NCI-H82 (cell line): ENCODE results near the gene PIK3AP1.
"Not testable (repeated sequence)": the region's sequence is repeated elsewhere in the genome, so short reads cannot be mapped to it uniquely, and the experiment has no call there.

Experiments used
- DNase-seq: peaks from one replicate; lab custom pipeline; 2025; lab: John Stamatoyannopoulos, UW

The PIK3AP1 gene

DNA sequence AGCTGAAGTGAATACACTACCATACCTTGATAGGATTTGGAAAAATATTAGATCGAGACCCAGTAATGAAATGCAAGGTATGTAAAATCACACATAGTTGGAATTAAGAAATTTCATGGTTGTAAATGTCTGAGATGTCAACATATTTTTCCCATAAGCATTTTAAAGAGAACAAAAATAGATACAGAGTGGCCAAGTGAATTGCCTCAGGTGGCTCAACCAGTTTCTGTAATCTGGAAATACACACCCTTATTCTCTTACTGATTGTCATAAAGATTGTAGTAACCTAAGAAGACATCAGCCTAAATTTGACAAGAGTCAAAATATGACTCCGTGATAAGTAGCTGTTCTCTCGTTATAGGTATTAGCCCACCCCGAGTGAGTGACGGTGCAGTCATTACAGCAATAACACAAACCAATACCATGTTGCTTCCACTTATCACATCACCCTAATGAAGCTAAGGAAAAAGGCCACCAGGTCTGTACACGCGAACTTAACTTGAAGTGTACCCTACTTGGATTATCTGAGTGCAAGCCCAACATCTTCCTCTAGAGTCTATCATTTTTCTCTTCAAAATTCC is 23.4 kb downstream of the PIK3AP1 start:
- no peak for DNase-seq

DNA sequence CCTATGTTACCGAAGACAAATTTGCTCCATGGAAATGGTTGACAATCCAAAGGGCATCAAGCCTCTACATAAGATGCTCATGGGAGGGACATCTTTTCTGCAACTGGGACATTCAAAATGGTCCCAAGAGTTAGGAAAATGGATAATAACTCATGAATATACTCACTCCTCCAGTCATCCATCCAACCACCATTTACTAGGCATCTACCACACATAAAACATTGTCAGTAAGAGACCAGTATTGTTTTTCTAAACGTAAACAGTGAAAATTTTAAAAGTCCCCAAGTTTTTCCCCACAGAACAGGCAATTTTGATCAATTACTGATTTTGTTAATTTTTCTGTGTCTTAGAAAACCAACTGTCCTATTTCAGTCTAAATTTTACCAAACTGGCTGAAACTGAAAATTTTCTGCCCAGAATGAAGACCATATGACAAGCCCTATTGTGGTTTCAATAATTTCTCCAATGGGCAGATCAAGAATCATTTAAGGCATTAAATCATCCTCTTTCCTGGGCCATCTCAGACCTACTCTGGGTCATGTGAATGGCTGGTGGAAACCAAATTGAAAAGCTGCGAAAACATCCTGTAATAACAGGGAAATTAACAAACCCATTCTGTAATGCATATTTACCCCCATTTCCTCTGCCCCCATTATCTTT is 24.2 kb downstream of the PIK3AP1 start:
- DNase-seq, result no peak

DNA sequence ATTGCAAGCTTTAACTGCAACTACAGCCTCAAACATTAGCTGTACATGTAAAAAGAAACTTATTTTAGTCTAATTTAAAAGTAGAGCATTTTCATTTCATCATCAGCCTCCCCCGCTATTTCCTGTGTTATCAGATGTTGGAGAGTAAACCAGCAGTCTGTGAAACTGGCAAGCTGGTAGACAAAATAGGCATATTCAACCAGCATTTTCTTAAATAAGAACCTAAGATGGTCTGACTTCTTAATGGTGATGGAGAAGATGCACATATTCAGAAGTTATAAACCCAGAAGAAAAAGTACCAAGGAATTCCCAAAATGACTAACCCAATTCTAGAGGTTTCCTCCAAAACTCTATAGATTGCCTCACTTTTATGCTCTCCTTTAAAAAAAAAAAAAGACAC is 24.9 kb downstream of the PIK3AP1 start:
- no peak for DNase-seq

DNA sequence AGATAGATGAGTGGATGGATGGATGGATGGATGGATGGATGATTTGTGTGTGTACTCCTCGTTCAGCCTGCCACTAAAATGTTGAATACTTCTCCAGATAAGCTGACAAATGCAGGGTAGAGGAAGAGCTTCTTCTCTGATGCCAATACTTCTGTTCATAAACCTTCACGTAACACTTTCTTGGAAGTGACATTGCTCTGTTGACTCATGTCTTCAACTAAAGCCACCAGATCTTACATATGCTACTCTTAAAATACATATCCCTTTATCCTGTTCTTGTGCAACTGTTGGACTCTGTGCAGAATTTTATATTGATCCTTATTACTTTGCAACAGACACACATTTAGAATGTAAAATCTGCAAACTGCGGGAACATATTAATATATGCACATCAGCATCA is 26.9 kb downstream of the PIK3AP1 start:
- DNase-seq, result no peak

DNA sequence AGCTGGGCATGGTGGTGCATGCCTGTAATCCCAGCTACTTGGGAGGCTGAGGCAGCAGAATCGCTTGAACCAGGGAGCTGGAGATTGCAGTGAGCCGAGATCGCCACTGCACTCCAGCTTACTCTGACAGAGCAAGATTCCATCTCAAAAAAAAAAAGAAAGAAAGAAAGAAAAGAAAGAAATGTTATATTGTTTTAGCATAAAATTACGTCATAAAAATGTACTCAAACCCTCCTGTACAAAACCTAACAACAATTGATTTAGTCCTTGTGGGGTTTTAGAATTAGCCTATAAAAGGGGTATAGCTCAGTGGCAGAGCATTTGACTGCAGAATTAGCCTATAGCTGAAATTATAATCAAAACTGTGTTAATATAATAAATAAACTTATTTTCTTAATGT is 27.9 kb downstream of the PIK3AP1 start:
- DNase-seq, result no peak

DNA sequence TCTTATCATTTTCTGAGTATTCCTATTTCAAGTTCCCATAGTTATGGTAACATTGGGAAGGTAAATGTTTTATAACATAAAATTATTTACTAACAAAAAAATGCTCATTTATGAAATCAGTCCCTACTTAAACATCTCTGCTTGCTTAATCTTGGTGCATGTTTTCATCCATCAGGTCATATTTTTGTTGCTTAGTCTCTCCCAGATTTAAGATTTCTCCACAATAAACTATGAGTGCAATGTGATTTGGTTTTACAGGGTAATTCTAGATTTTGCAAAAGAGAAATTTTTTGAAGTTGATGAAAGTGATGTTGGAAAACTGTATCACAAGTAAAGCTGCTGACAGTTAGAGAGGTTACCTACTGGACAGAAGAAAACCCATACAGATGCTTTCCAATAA is 28.6 kb downstream of the PIK3AP1 start:
- DNase-seq, result no peak

DNA sequence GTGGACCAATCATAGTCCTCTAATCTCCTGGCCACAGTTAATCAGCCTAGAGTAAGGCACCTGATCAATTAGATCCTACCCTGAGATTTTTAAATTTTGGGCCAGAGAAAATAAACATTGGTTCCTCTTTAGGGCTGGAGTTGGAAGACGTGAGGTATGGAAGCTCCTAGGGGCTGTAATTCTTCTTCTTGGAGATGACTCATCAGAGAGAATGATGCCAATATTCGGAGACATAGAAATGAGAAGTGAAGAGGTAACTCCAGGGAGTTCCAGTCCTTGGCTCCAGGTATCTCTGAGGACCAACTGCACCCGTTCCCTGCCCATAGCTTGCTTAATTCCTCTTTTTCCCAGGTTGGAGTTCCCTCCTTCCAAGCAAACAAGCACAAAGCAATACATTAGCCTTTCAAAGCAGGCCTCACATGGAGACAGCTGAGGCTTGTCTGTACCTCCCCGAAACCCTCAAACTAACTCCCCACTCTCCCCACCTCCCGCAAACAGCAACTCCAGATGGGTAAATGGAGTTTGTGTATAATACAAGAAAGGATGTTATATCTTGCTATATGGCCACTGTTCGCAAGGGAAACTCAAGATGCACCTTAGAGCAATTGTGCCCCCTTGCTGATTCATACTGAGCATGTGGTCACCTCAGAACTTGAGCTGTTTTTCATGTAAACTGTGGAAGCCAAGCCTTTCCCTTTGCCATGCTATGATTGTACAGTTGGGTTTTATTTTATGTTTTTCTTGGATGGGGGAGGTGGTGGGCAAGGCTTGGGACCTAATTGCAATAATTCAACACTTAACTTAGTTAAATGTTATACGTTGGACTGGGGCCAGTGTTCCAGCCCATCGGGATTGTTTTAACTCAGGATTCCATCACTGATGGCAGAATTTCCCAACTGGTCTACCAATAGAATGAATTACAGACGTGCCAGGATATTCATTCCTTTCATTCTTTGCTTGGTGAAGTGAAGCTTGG is 29.3 kb downstream of the PIK3AP1 start:
- DNase-seq, result no peak

DNA sequence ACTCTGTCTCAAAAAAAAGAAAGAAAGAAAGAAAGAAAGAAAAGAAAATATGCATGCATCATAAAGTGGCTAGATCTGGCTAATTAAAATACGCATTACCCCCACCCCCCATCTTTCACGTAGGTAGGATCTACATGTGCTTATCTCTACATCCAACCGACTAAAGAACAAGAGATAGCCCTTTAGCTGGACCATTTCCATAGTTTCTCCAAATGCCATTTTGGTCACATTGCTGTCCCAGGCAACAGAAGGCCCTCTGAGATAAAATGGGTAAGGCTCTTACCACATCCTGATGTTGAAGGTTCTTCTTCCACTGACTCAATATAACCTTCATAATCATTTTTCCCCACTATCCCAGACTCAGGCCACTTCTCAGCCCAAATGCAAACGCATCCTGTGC is 31.5 kb downstream of the PIK3AP1 start:
- DNase-seq, result no peak

DNA sequence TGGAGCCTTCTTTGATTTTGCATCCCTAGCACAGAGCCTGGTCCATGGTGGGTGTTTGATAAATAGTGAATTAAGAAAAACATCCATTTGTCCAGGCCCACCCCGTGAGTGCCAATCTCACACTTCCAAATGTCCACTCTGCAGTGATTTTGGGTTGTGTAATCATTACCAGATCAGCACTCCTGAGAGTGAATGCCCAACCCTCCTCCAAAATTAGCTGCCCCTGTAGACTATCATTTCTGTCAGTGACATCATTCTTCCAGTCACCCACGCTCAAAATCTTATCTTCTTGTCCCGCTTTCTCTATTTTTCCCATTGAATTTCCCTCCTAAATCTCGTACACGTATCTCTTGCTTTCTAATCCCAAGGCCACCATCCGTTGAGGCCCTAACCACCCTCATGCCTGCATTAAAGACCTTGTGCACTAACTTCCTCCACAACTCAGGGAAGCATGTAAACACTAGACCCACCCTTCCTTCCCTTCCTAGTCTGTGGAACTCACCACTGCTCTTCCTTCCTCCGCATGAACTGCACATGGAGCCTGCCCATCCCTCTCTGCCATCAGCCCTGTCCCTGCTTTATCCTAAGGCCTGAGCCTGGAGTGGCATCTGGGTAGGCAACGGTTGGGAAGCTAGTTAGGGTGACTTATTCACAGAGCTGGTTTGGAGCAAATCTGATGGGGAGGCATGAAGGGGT is 32.8 kb downstream of the PIK3AP1 start:
- DNase-seq, result no peak

DNA sequence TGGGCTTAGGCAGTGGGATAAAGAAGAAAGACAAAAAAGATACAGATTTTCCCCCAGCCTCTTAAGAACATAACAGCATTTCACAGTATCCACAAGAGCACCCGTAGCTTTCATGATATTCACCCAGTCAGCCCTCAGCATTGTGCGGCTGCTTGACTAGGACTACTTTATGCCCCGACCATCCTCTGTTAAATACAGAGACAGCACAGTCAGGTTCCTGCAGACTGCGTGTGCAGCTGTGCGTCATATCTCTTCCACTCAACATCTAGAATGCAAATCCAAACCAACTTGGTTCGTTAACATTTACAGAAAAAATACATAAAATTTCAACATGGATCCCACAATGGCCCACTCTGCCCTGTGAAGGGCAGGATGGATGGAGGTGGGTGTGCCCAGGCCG is 33.8 kb downstream of the PIK3AP1 start:
- DNase-seq, result no peak

DNA sequence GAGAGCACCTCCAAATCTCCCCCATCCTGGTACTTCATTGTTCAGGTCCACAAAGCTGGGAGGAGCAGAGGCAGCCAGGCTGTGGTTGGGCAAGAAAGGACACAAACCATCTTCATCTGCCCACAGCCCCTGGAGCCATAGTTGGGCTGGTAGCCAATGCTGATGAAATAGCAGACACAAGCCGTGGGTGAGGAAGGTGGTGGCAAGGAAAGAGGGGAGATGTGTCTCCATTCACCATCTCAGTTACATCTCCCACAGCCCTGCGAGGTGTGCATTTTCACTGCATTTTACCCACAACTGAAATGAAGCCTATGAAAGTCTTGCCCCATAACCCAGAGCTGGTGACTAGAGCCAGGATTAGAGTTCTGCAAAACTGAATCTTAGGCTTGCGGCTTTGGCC is 35.0 kb downstream of the PIK3AP1 start:
- no peak for DNase-seq

DNA sequence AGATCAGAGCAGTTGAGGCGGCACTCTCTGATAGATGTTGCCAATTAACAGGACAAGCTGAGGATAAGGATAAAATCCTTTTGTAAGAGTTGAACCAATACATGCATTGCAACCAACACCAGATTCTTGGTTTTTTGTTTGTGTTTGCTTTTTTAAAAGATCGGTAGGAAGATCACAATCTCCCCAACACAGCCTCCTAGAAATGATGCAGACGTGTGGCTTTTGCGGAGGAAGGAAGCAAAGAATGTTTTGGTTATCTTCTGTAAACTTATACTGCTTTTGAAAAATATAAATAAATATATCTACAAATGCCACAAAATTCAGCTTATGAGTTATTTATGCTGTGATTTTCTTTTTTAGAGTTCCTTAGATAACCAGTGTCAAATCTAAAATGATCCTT is 35.5 kb downstream of the PIK3AP1 start:
- no peak for DNase-seq

DNA sequence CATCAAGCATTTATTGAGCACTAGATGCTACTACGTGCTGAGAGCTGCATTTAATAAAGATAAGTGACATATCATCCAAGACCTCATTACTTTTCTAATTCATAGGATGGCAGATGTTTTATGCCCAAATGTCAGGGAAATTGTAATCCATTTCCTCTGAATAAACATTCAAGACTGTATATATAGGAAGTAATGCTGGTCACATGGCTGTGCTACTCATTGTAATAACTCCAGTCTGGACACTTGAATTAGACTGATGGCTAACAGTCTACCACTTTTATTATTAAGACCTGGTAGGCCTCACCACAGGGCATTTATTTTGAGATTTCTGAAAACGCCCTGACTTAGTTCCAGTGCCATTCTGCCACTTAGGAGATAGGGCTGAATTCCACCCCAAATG is 36.6 kb downstream of the PIK3AP1 start:
- no peak for DNase-seq

DNA sequence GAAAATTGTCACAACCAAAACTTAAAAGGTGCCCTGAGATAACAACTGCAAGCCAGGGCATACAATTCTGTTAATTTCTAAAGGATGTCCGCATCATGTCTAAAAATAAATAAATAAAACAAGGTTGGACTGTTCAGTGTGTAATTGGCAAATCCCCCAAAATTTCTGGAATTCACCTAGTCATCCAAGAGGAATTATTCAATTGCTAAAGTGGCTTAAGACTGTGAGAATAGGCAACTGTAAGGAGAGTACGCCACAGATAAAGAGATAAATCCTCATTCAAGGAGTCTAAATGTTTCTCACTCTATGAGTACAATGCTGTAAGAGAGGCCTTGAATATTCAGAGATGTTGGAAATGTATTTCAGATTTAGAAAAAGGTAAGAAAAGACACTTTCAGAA is 37.2 kb downstream of the PIK3AP1 start:
- no peak for DNase-seq

DNA sequence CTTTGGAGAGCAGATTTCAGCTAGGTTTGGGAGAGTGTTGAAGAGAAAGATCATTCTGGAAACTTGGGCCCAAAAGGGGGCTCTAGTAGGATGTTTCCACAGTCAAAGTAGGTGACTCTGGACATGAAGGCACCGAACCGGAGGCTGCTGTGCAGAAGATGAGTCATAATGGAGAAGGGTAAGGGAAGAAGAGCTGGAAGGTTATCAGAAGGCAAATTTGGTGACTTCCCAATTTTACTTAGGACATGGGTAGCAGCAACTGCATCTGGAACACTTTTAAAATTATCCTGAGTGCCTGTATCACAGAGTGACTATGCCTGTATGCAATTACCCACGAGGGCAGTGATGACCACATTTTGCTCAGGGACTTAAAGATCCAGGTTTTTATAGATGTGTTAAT is 38.8 kb downstream of the PIK3AP1 start:
- peak; percentile 29 for DNase-seq

DNA sequence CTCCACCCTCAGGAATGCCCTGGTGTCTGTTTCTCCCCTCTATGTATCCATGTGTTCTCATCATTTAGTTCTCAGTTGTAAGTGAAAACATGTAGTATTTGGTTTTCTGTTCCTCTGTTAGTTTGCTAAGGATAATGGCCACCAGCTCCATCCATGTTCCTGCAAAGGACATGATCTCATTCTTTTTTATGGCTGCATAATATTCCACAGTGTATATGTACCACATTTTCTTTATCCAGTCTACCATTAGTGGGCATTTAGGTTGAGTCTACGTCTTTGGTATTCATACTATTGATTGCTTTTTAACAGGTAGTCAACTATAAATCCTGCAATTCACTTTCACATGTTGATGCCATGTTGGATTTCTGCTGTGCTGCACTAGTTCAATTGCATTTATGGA is 39.9 kb downstream of the PIK3AP1 start:
- not testable (repeated sequence) for DNase-seq

DNA sequence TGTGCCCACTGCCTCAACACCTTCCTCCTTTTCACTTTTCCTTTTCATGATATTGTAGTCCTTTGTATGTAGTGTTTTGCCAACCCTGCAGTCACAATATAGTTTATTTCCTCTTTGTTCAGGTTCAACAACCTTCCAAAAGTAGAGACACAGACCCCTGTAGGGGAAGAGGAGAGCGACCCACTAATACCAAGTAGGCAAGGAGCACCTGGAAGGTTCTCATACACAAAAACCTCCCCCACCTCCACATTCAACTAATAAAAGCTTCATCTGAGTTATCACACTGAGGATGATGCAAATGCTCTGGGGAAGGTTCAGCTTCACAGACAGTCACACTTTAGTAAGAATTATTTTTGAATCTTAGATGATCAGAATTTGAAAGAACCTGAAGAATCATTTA is 41.6 kb downstream of the PIK3AP1 start:
- DNase-seq, result no peak

DNA sequence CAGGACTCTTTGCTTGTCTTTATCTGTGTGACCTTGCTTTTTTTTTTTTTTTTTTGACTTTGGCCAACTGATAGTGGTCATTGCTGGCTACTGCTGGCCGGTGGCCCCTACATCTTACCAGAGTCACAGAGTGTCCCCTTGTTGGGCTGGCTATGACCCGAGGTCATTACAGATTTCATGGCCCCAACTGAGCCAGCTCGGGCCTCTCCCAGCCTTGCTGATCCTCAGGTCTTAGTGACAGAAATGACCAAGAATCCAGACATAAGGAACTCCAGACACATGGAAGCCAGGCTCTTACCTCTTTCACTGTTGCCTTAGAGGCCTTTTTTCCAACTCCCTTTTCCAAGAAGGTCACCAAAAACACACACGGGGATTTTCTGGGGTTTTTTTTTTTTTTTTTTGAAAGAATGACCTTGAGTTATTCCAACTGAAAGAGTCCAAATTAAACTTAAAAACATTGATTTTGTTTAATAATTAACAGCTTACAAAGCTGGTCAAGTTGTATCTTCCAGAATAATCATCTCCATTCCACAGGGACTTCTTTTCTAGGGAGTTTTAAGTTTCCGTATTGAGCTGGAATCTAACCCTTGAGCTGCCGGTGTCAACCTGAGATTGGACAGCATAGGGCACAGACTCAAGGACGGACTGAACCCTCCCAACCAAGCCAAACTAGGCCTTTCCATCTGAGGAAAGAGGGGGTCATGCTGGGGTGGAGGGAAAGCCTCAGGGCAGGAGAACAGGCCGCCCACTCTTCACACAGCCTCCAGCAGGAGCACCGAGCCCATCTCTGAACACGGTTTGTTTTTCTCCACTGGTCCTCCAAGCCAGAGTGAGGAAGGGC is 43.8 kb downstream of the PIK3AP1 start:
- DNase-seq, result no peak

DNA sequence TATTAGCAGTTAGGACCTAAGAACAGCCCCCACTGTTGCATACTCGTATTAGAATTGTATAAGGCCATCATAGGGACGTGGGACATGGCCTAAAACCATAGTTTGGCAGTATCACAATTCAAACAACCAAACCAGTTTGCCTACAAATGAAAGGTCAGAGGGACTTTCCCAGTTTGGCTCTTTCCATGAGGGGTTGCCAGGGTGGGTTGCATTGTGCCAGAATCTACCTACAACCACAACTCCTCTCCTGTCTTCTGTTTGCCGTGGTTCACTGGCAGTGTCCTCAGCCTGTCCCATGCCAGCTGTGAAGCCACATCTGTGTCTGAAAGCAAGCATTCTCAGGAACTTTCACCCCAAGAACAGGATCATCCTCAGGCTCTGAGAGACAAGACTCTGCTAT is 44.5 kb downstream of the PIK3AP1 start:
- no peak for DNase-seq

DNA sequence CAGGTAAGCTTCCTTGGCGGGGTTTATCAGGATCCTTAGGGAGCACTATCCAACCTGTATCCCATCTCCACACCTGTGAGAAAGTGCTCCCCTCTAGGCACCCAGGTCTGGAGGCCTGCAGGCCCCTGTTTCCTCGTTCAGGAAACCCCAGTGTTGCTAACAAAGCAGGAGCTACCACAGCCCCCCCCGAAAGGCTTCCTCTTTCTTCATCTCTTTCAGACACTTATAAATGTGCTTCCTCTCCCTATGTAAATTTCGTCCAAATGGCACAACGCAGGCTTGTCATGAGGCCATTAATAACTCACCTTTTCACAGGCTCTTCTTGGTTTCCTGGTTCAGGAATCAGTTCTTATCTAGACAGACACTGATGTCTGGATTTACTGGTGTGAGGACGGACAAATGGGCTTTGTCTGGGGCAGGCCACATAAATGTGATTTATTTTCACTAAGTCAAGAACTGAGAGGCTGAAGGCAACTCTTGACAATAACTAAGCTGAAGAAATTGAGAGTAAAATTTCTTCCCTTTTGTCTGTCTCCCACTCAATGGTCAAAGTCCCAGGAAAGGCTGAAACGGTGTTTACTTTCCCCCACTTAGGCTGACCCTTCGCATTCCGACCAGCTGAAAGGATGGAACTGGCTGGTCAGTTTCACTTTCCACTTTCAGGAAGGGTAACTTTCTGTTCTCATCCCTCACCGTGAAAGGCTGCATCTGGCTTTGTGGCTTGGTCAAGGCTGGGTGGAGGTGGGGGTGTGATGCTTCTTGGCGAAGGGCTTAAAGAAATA is 46.8 kb downstream of the PIK3AP1 start:
- no peak for DNase-seq
